K562 (cell line): ENCODE results near the gene IRAK3. TPM values are rescaled to one million over a fixed set of nuclear protein-coding genes. Genes with fewer than 3 reads are reported as not detected.
A peak's percentile ranks its signal among the peaks of the same experiment; 100 is the strongest.

ENCODE experiments used
- FOXM1 ChIP-seq, 2 experiments: fragments of 450-650 bp in 1 of 2; sonication (generic) in 1 of 2; formaldehyde crosslinking in 1 of 2; IDR thresholded peaks; 2 replicates each; pipeline versions ENCODE4 v1.6.1 to v1.9.0; 2017 to 2022; ENCODE audit warnings: low read depth in 2 of 2, mild to moderate bottlenecking in 2 of 2, missing genetic modification reagents in 1 of 2, moderate library complexity in 1 of 2
- GATAD2B ChIP-seq: fragments of 450-650 bp; IDR thresholded peaks from 2 replicates; pipeline ENCODE4 v1.6.1; 2017; ENCODE audit warnings: mild to moderate bottlenecking, borderline replicate concordance
- MEIS2 ChIP-seq: fragments of 450-650 bp; IDR thresholded peaks from 2 replicates; pipeline ENCODE4 v1.6.1; 2014; ENCODE audit warnings: mild to moderate bottlenecking; ENCODE audit not compliant: partially characterized antibody
- NFIC ChIP-seq: fragments of 450-650 bp; IDR thresholded peaks from 2 replicates; pipeline ENCODE4 v1.6.1; 2017; ENCODE audit warnings: mild to moderate bottlenecking, inconsistent platforms
- SAP30 ChIP-seq: fragments of 200-600 bp; sonication (generic); IDR thresholded peaks from 2 replicates; pipeline ENCODE4 v1.6.1; 2012; ENCODE audit warnings: borderline replicate concordance, low read depth, mild to moderate bottlenecking, moderate library complexity, low read length, control low read depth, inconsistent platforms; ENCODE audit not compliant: insufficient read depth, poor library complexity, severe bottlenecking
- TAL1 ChIP-seq: fragments of 450-650 bp; IDR thresholded peaks from 2 replicates; pipeline ENCODE4 v1.6.1; 2016; ENCODE audit warnings: mild to moderate bottlenecking
- TEAD4 ChIP-seq, 2 experiments: sonication (generic) in 1 of 2; formaldehyde crosslinking in 1 of 2; IDR thresholded peaks; 2 replicates each; pipeline versions ENCODE4 v1.6.1 to v1.8.0; 2012 to 2022; ENCODE audit warnings: borderline replicate concordance in 1 of 2, inconsistent platforms in 1 of 2, low read length in 1 of 2, mild to moderate bottlenecking in 1 of 2, missing genetic modification reagents in 1 of 2
- ZFX ChIP-seq: sonication (generic); formaldehyde crosslinking; IDR thresholded peaks from 2 replicates; pipeline ENCODE4 v1.8.0; 2022; ENCODE audit warnings: mild to moderate bottlenecking, missing genetic modification reagents, moderate library complexity
- ZNF586 ChIP-seq: fragments of 450-650 bp; formaldehyde crosslinking; conservative IDR thresholded peaks from 2 replicates; pipeline ENCODE4 v1.4.0; 2020; ENCODE audit warnings: mild to moderate bottlenecking, moderate library complexity
- polyA plus RNA-seq, 8 experiments: library from polyadenylated mRNA; depleted of rRNA in 4 of 8; stranded (reverse) in 5 of 8; unstranded in 3 of 8; fragments of >200 nt; fragmentation: Nextera tagmentation in 2 of 8; fragmentation: Illumina TruSeq in 1 of 8; extraction: Ambion mirVana in 2 of 8; extraction: Trizol in 1 of 8; gene quantifications; 2 replicates each; pipeline versions ENCODE4 v1.2.1 to v1.2.3, GENCODE V29; 2011 to 2014; ENCODE audit warnings: inconsistent platforms in 1 of 8, missing spikeins in 1 of 8
- total RNA-seq, 7 experiments: library from RNA; depleted of rRNA in 6 of 7; stranded (reverse); fragments of >200 nt in 6 of 7; fragmentation: Illumina TruSeq in 2 of 7; extraction: Trizol in 2 of 7; gene quantifications; 2 replicates each; pipeline versions ENCODE4 v1.2.1 to v1.2.3, GENCODE V29; 2011 to 2021; ENCODE audit warnings: low replicate concordance in 1 of 7
- TF ChIP-seq, protein P1 (sequence below): sonication (generic); IDR thresholded peaks from 2 replicates; pipeline ENCODE4 v1.6.1; 2016

Gene IRAK3
- total and polyA plus RNA-seq, 9 of the 15 experiments (the other 6 are each of a cell fraction or from before 2014, with no cell fraction given): 0.06 to 0.09 (median 0.07) TPM; not detected in 6

DNA sequence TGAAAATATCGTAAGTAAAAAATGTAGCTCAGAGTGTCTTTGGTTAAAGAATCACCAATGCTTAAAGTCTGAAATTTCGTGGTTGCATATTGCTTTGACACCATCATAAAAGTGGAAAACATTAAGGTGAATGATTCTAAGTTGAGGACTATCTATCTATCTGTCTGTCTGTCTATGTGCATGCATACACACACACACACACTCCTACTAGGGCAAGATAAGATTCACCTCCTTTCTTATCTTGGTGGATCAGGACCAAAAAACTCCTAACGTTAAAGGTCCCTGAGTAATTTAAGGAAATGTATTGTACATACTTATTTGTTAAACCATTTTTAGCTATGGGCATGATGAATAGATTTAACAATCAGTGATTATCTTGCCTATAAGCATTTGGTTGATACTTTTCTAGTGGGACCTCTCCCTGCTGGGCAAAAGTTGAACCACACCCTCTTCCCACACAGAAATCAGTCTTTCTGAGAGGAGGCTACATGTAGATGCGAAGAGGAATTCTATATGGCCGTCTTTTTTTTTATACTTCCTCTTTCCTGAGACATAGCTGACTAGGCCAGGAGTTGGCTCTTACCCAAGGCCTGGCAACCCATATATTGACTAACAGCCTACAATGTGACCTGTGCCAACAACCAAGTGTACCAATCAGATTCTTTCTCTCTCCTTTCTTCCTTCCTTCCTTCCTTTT, 39.2 kb upstream of the IRAK3 start (continued):
- peak; percentile 14; the same call in 1 of the 2 replicates for TF ChIP-seq TAL1
- TF ChIP-seq SAP30: no peak
- TF ChIP-seq, protein P1, sequence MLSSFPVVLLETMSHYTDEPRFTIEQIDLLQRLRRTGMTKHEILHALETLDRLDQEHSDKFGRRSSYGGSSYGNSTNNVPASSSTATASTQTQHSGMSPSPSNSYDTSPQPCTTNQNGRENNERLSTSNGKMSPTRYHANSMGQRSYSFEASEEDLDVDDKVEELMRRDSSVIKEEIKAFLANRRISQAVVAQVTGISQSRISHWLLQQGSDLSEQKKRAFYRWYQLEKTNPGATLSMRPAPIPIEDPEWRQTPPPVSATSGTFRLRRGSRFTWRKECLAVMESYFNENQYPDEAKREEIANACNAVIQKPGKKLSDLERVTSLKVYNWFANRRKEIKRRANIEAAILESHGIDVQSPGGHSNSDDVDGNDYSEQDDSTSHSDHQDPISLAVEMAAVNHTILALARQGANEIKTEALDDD: 0 out of 2 replicates have a peak, but pooled peaks have one; percentile 16
- peak; percentile 59 for TF ChIP-seq ZFX (CRISPR knock-in tag)
- TF ChIP-seq FOXM1 (IDR thresholded peaks at IDR 0.05; ENCODE audit: low read depth): no peak
- no peak for TF ChIP-seq FOXM1 (CRISPR knock-in tag; IDR thresholded peaks at IDR 0.05; ENCODE audit: low read depth)
- TF ChIP-seq TEAD4 (IDR thresholded peaks at IDR 0.05; ENCODE audit: low read length): peak; percentile 41; the same call in 1 of the 2 replicates
- TF ChIP-seq TEAD4 (CRISPR knock-in tag; IDR thresholded peaks at IDR 0.05; ENCODE audit: borderline replicate concordance): no peak
- TF ChIP-seq MEIS2: no peak
- TF ChIP-seq GATAD2B: 0 out of 2 replicates have a peak, but pooled peaks have one; percentile 31
- TF ChIP-seq NFIC: peak; percentile 67
- no peak for TF ChIP-seq ZNF586 (CRISPR knock-in tag)
